WTC11 (cell line): ENCODE measurements around the gene CACNG5. TPM values are rescaled to one million over a fixed set of nuclear protein-coding genes. Genes with fewer than 3 reads are reported as not detected.

Experiments
- ATAC-seq: fragments of 200-7000 bp; cut with Tn5 transposase; 2 replicates; pipeline ENCODE4 v1.10.0; 2021; ENCODE audit warnings: mild to moderate bottlenecking, moderate library complexity
- CTCF ChIA-PET: fragments of 300-600 bp; sonication (Branson Sonifier 250); formaldehyde crosslinking; loops from one replicate; lab custom pipeline; 2021; ENCODE audit warnings: antibody characterized with exemption; lab: Charles Lee
- POLR2A ChIA-PET: fragments of 350-600 bp; sonication (Branson Sonifier 250); formaldehyde crosslinking; loops from one replicate; lab custom pipeline; 2021; ENCODE audit warnings: antibody characterized with exemption; lab: Charles Lee
- DNase-seq: peaks from one replicate; pipeline ENCODE4 v3.0.0; 2021; ENCODE audit warnings: low spot score
- H3K27ac Mint-ChIP-seq: 2 replicates; pipeline ENCODE4 v1.8.0; 2021; ENCODE audit warnings: mixed read lengths
- H3K27me3 Mint-ChIP-seq: 2 replicates; pipeline ENCODE4 v1.8.0; 2021; ENCODE audit warnings: low read depth, mild to moderate bottlenecking, moderate library complexity, mixed read lengths
- H3K36me3 Mint-ChIP-seq: 2 replicates; pipeline ENCODE4 v1.8.0; 2021; ENCODE audit warnings: mixed read lengths
- H3K4me1 Mint-ChIP-seq: 2 replicates; pipeline ENCODE4 v1.8.0; 2022; ENCODE audit warnings: mixed read lengths
- H3K4me3 Mint-ChIP-seq: 2 replicates; pipeline ENCODE4 v1.8.0; 2021; ENCODE audit warnings: mild to moderate bottlenecking, moderate library complexity, mixed read lengths
- H3K9me3 Mint-ChIP-seq: 2 replicates; pipeline ENCODE4 v1.8.0; 2021; ENCODE audit warnings: mixed read lengths
- AFF4 ChIP-seq: sonication (generic); formaldehyde crosslinking; IDR thresholded peaks from 2 replicates; pipeline ENCODE4 v1.8.1; 2023; ENCODE audit warnings: mild to moderate bottlenecking, missing genetic modification reagents, borderline replicate concordance
- ATF2 ChIP-seq: sonication (generic); formaldehyde crosslinking; IDR thresholded peaks from 2 replicates; pipeline ENCODE4 v1.8.1; 2022; ENCODE audit warnings: low read depth, missing genetic modification reagents, borderline replicate concordance
- CTCF ChIP-seq: fragments of 200-600 bp; IDR thresholded peaks from 2 replicates; pipeline ENCODE4 v1.8.0; 2022; ENCODE audit warnings: antibody characterized with exemption
- ERG ChIP-seq: fragments of 250-450 bp; sonication (Bioruptor Pico); IDR thresholded peaks from 2 replicates; pipeline ENCODE4 v1.8.0; 2021; ENCODE audit warnings: mild to moderate bottlenecking
- ESRRA ChIP-seq: sonication (generic); formaldehyde crosslinking; IDR thresholded peaks from 2 replicates; pipeline ENCODE4 v1.8.1; 2022; ENCODE audit warnings: mild to moderate bottlenecking, missing genetic modification reagents, borderline replicate concordance
- GRHL2 ChIP-seq: fragments of 250-450 bp; sonication (Bioruptor Pico); IDR thresholded peaks from 2 replicates; pipeline ENCODE4 v1.8.0; 2022; ENCODE audit warnings: mild to moderate bottlenecking, moderate library complexity; ENCODE audit not compliant: insufficient replicate concordance, severe bottlenecking
- GTF2I ChIP-seq: fragments of 250-450 bp; sonication (Bioruptor Pico); conservative IDR thresholded peaks from 2 replicates; pipeline ENCODE4 v1.4.0; 2021; ENCODE audit warnings: mild to moderate bottlenecking
- MAX ChIP-seq: sonication (generic); formaldehyde crosslinking; IDR thresholded peaks from 2 replicates; pipeline ENCODE4 v1.8.0; 2022; ENCODE audit warnings: mild to moderate bottlenecking, missing genetic modification reagents
- MLX ChIP-seq: sonication (generic); formaldehyde crosslinking; IDR thresholded peaks from 2 replicates; pipeline ENCODE4 v1.8.1; 2023; ENCODE audit warnings: mild to moderate bottlenecking, missing genetic modification reagents, moderate library complexity
- MYBL2 ChIP-seq: sonication (generic); formaldehyde crosslinking; IDR thresholded peaks from 2 replicates; pipeline ENCODE4 v1.8.1; 2023; ENCODE audit warnings: mild to moderate bottlenecking, moderate library complexity, missing genetic modification reagents
- RELA ChIP-seq: sonication (generic); formaldehyde crosslinking; IDR thresholded peaks from 2 replicates; pipeline ENCODE4 v1.8.1; 2022; ENCODE audit warnings: missing genetic modification reagents, mild to moderate bottlenecking, borderline replicate concordance
- RORB ChIP-seq: fragments of 250-450 bp; sonication (Bioruptor Pico); IDR thresholded peaks from 2 replicates; pipeline ENCODE4 v1.9.0; 2021; ENCODE audit warnings: mild to moderate bottlenecking
- TEAD1 ChIP-seq: sonication (generic); formaldehyde crosslinking; IDR thresholded peaks from 2 replicates; pipeline ENCODE4 v1.8.0; 2022; ENCODE audit warnings: mild to moderate bottlenecking, missing genetic modification reagents
- USF1 ChIP-seq: sonication (generic); formaldehyde crosslinking; IDR thresholded peaks from 2 replicates; pipeline ENCODE4 v1.8.0; 2022; ENCODE audit warnings: mild to moderate bottlenecking, missing genetic modification reagents
- ZNF138 ChIP-seq: sonication (generic); formaldehyde crosslinking; conservative IDR thresholded peaks from 2 replicates; pipeline ENCODE4 v1.8.1; 2022; ENCODE audit warnings: mild to moderate bottlenecking, moderate library complexity, missing genetic modification reagents
- ZNF416 ChIP-seq: fragments of 250-450 bp; sonication (Bioruptor Pico); IDR thresholded peaks from 2 replicates; pipeline ENCODE4 v1.9.0; 2021; ENCODE audit warnings: mild to moderate bottlenecking, inconsistent platforms
- ZNF512 ChIP-seq: sonication (generic); formaldehyde crosslinking; IDR thresholded peaks from 2 replicates; pipeline ENCODE4 v1.8.1; 2022; ENCODE audit warnings: missing genetic modification reagents, borderline replicate concordance
- ZNF671 ChIP-seq: fragments of 250-450 bp; sonication (Bioruptor Pico); IDR thresholded peaks from 2 replicates; pipeline ENCODE4 v1.8.0; 2021; ENCODE audit warnings: mild to moderate bottlenecking
- total RNA-seq: library from RNA; stranded (reverse); gene quantifications from 3 replicates; pipeline ENCODE4 v1.2.3, GENCODE V29; 2021

CACNG5 gene
- total RNA-seq, 1 experiment from 2014 or later, result 1.9 TPM

- no peaks in the 10 kb centered on the region for H3K9me3 Mint-ChIP-seq
- CTCF ChIA-PET, result interaction anchor here (0.6 to 2.4 kb wide), 16 partner anchors 10 to 602 kb away, joined by 3 to 11 read pairs (median 4); partner anchors contain the start of gene CACNG5
- H3K27me3 Mint-ChIP-seq, result no peaks in the 10 kb centered on the region; the same call in 1 of the 2 replicates
- peak overlapping the region; percentile 74; the same call in 1 of the 2 replicates for H3K27ac Mint-ChIP-seq
- DNase-seq (peak; percentile 51), ATAC-seq (peak; percentile 86)
- POLR2A ChIA-PET, result interaction anchor here (0.9 to 1.3 kb wide), 2 partner anchors 26 to 38 kb away, joined by 3 to 4 read pairs; no protein-coding TSS in a partner anchor
- TF ChIP-seq RELA (no peak), ESRRA (CRISPR knock-in tag) (no peak), ATF2 (CRISPR knock-in tag) (no peak), TEAD1 (CRISPR knock-in tag) (no peak), CTCF (no peak), GRHL2 (CRISPR knock-in tag) (no peak), GTF2I (CRISPR knock-in tag) (no peak), ZNF671 (CRISPR knock-in tag) (no peak), ZNF138 (no peak), MLX (CRISPR knock-in tag) (no peak), RORB (no peak), AFF4 (CRISPR knock-in tag) (no peak), MYBL2 (no peak), USF1 (CRISPR knock-in tag) (peak; percentile 16; the same call in 1 of the 2 replicates), MAX (CRISPR knock-in tag) (peak; percentile 39), ZNF416 (CRISPR knock-in tag) (no peak), ZNF512 (CRISPR knock-in tag) (no peak), ERG (CRISPR knock-in tag) (no peak)
- H3K36me3 Mint-ChIP-seq, result peaks cover 3% of the 10 kb centered on the region; the same call in 1 of the 2 replicates
- H3K4me1 Mint-ChIP-seq, result peaks cover 37% of the 10 kb centered on the region
- H3K4me3 Mint-ChIP-seq, result no peak overlapping the region
Measured at GRCh38 chr17:66803474-66803951, 31.4 kb upstream of the CACNG5 start.
